Erythroblast (primary cell): ENCODE results near the gene BCAT1.
"Not testable (repeated sequence)": the region's sequence is repeated elsewhere in the genome, so short reads cannot be mapped to it uniquely, and the experiment has no call there.

ENCODE experiments used
- GATA1 ChIP-seq: IDR thresholded peaks from 2 replicates; pipeline ENCODE4 v1.6.1; 2011; ENCODE audit warnings: low read depth, mild to moderate bottlenecking, control low read depth, low read length, moderate library complexity
- POLR2A ChIP-seq: IDR thresholded peaks from 2 replicates; pipeline ENCODE4 v1.6.1; 2011; ENCODE audit warnings: mild to moderate bottlenecking, low read length

DNA sequence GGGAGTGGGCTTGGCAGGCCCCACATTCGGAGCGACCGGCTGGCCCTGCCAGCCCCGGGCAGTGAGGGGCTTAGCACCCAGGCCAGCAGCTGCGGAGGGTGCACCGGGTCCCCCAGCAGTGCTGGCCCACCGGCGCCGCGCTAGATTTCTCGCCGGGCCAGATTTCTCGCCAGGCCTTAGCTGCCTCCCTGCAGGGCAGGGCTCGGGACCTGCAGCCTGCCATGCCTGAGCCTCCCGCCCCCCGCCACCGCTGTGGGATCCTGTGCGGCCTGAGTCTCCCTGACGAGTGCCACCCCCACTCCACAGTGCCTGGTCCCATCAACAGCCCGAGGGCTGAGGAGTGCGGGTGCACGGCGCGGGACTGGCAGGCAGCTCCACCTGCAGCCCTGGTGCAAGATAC is 82.8 kb downstream of the BCAT1 start:
- not testable (repeated sequence) for TF ChIP-seq POLR2A, GATA1
